Tibial nerve (tissue), 4 donors: ENCODE measurements around the gene TMTC3.

Source experiments
- EP300 ChIP-seq, 2 donors: sonication (generic); formaldehyde crosslinking; IDR thresholded peaks; one replicate each; pipeline ENCODE4 v1.6.1; 2017; ENCODE audit warnings: antibody characterized with exemption in 2 of 2, mild to moderate bottlenecking in 1 of 2
- POLR2A ChIP-seq, 2 donors: fragments of 450-650 bp; IDR thresholded peaks; one replicate each; pipeline ENCODE4 v1.6.1; 2017; ENCODE audit warnings: antibody characterized with exemption in 2 of 2, mild to moderate bottlenecking in 2 of 2, moderate library complexity in 2 of 2
- TF ChIP-seq, protein P1 (sequence below), 5 experiments: fragments of 200-600 bp in 3 of 5; fragments of 450-650 bp in 2 of 5; sonication (generic) in 3 of 5; IDR thresholded peaks; one replicate each; pipeline ENCODE4 v1.5.1; 2016 to 2019; ENCODE audit warnings: antibody characterized with exemption in 5 of 5, mild to moderate bottlenecking in 3 of 5, moderate library complexity in 2 of 5

GRCh38 chr12:88207921-88208620 lies 66.0 kb downstream of the TMTC3 start:
- TF ChIP-seq, protein P1, sequence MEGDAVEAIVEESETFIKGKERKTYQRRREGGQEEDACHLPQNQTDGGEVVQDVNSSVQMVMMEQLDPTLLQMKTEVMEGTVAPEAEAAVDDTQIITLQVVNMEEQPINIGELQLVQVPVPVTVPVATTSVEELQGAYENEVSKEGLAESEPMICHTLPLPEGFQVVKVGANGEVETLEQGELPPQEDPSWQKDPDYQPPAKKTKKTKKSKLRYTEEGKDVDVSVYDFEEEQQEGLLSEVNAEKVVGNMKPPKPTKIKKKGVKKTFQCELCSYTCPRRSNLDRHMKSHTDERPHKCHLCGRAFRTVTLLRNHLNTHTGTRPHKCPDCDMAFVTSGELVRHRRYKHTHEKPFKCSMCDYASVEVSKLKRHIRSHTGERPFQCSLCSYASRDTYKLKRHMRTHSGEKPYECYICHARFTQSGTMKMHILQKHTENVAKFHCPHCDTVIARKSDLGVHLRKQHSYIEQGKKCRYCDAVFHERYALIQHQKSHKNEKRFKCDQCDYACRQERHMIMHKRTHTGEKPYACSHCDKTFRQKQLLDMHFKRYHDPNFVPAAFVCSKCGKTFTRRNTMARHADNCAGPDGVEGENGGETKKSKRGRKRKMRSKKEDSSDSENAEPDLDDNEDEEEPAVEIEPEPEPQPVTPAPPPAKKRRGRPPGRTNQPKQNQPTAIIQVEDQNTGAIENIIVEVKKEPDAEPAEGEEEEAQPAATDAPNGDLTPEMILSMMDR (IDR thresholded peaks at IDR 0.05) = no peak
- TF ChIP-seq POLR2A (IDR thresholded peaks at IDR 0.05) (no peak), EP300 (IDR thresholded peaks at IDR 0.05) (peak in 1 of 2 donors; percentile 19)
